A172 (cell line): ENCODE data around the gene MTCL1. TPM values are rescaled to one million over a fixed set of nuclear protein-coding genes. Genes with fewer than 3 reads are reported as not detected.

ENCODE experiments used
- DNase-seq: peaks from one replicate; pipeline ENCODE4 v3.0.0-alpha.2; 2015; ENCODE audit warnings: low spot score
- total RNA-seq: library from RNA; depleted of rRNA; stranded (reverse); fragments of >200 nt; shearing (Covaris generic); gene quantifications from 2 replicates; pipeline ENCODE4 v1.2.3, GENCODE V29; 2014; rRNA removed

Gene MTCL1
- total RNA-seq, 1 experiment from 2014 or later = 33.6 TPM

DNA sequence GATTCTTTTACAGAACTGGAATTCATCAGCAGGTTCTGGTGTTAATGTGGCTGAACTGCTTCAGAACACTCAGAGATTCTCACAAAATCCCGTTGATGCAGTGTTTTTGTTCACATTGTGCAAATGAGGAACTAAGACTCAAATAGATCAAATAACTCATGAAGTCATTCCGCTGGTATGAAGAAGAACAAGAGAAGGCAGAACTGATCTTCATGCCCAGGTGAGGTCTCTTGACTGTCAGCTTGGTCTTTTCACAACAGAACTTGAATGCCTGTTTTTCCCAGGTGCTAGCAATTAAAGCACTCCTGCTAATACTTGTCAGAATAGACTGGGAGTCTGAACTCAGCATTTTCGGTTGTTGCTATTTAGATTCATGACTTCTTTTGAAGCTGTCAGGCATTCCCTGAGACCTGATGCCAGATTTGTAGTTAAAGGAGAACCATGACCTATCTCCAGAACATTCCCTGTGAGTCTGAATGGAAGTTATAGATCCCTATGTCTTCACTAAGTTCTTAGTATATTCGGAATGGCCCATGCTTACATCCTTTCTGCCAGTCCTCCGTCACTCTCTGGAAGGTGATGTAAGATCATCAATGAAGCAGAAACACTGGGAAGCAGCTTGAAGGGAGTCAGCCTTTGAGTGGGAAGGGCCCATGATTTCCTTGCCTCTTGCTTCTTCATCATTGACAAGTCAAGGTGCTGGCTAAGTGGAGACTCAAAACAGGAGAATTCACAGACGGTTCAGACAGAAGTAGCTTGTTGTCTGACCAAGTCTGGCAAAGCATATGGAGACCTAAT lies 155.7 kb downstream of the MTCL1 start:
- DNase-seq = no peak

DNA sequence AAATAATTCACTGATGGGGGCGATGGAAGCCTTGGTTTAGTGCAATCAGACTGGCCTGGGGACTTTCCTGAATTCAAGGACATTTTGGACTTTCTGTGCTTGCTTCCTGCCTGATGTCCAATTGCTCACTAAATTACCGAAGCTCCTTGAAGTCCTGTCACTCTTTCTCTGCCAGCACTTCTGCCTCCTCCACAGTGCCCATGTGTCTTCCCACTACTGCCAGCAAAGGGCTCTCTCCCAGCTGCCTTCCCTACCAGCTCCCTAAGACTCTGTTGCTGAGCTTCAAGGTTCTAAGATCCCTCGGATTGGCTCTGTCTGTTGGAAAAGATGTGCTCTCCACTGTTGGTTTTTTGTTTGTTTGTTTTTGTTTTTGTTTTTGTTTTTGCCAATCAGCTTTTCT lies 158.1 kb downstream of the MTCL1 start:
- no peak for DNase-seq

DNA sequence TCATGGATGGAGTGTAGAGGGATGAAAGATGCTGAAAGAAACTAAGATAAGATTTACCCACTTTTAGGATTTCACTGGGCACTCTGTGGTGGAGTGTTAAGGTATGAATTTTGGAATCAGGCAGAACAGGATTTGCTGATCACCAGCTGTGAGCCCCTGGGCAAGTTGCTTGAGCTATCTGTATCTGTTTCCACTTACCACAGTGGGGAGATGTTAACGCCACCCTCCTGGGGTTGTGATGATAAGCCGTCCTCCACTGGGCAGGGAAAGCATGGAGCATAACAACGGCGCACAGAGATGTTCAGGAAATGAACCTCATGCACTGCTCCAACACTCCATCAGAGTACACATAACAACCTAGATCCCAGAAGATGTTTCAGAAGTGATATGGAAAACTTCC lies 160.6 kb downstream of the MTCL1 start:
- no peak for DNase-seq

DNA sequence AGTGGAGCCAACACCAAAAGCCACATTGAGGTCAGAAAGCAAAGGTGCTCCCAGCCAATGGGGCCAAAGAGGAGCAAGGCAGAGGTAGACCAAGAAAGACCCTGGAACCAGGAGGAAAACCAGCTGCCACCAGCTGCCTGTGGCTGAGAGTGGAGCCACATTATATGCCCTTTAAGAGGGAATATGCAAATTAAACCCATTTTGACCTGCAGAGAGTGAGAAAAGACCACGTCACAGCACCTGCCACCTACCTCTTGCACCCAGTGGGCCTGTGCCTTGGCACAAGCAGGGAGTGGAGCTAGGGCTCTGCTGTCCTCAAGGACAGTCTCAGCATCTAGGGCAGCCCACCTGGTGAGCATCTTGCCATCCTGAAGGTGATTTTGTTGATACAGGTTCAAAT lies 161.3 kb downstream of the MTCL1 start:
- no peak for DNase-seq

DNA sequence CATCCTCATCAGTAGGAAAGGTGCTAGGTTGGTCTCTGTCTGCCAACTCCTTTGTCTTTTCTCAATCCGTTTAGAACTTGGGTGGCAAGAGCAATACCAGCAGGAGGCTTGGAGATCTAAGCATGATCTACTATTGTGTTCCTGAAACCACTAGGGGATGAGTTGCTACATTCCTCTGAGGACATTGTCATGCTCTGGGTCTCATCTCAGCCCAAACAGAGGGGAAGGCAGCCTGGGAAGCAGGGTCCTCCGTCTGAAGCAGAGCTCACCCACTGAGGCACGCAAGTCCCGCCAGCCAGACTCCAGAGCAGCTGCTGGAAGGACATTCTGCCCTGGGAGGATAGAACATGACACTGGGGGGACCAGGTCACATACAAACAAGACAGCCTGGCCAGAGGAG lies 162.9 kb downstream of the MTCL1 start:
- no peak for DNase-seq

DNA sequence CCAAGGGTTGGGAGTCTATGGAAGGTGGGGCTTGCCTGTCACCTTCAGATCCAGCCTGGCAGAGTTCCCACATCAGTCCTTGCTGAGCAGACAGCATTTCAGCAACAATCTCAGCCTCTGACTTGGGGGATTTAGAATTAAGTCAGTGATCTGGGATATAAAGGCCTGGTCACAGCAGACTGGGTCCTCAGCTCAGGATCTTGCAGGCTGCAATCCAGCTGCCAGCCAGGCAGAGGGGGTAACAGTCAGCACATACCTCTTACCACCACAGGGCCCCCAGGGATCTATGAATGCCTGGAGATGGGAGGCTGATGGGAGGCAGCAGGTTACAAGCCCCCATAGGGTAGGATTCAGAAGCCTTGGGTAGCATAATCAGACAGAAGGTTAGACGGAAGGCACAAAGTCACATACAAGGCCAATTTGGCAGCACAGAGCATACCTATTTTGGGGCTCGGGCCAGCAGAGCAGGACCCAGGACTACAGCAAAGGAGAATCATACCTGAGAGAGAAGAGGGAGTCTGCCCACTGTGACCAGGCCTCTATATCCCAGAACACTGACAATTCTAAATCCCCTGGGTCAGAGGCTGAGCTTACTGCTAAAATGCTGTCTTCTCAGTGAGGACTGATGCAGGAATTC lies 163.5 kb downstream of the MTCL1 start:
- no peak for DNase-seq

DNA sequence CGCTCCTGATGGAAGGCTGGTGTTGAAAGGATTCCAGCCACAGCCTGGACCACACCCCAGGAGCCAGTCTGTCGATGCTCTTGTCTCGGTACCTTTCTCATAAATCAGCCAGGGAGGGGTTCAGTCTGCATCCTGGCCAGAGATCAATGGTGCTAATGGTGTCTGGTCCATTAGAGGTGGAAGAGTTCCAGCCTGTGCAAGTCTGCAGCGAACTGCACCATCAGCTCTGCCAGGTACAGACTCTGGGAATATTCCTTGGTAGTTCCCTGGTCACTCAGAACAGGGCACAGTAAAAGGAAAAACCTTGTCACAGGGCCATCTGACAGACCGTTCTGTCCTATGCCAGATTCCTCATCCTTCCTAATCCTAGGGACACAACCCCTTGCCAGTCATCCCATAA lies 164.3 kb downstream of the MTCL1 start:
- no peak for DNase-seq

DNA sequence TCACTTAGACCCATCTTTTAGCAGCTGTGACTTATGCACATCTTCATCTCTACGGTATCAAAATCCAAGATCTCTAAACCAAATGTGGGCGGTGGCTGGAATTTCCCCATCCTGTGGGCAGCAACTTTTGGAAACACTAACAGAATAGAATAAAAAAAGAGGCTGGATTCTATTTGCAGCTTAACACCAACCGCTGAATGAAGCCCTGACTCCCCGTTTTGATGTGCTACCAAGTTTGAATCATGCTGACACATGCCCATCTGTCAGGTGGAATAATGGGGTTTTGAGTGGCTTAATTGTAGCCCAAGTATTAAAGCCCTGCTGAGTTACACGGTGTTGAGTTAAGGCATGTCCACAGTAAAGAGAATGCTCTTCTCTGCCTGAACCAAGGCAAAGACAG lies 165.2 kb downstream of the MTCL1 start:
- DNase-seq = no peak

DNA sequence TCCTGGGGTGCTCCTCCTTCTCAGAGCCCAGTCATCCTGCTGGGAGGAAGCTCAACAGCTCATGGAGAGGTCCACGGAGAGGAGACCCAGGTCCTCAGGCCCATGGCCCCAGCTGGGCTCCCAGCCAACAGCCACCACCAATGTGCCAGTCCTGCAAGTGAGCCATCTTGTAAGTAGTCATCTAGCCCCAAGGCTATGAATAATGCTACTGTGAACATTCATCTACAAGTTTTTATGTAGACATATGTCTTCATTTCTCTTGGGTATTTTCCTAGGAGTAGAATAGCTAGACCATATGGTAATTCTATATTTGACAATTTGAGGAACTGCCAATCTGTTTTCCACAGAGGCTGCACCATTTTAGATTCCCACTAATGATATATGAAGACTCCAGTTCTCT lies 166.1 kb downstream of the MTCL1 start:
- DNase-seq = no peak

DNA sequence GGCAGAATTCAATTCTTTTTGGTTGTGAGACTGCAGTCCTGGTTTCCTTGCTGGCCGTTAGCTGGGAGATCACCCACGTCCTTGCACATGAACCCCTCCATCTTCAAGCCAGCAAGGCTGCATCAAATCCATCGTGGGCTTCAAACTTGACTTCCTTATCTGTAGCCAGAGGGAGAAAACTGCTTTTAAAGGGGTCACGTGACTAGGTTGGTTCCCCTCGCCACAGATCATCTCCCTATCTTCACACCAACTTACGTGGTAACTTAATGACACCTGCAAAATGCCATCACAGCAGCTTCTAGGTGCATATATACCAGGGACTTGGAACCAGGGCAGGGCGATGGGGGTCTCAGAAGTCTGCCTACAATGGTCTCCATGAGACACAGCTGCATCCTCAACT lies 169.5 kb downstream of the MTCL1 start:
- DNase-seq = no peak

DNA sequence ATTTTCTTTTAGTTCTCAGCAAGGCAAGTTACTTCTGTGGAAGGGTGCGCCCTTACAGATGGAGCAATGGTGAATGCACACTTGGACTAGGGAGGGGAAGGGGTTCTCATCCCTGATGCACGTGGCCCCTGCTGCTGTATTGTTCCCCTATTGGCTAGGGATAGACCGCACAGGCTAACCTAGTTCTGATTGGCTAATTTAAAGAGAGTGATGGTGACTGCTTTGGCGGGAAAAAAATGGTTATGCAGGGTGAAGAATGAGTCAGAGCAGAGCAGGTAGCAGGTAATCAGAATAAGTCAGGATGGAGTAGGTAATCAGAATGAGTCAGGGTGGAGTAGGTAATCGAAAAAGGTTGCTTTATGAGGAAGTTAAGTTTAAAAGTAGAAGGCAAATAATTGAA lies 171.5 kb downstream of the MTCL1 start:
- no peak for DNase-seq

DNA sequence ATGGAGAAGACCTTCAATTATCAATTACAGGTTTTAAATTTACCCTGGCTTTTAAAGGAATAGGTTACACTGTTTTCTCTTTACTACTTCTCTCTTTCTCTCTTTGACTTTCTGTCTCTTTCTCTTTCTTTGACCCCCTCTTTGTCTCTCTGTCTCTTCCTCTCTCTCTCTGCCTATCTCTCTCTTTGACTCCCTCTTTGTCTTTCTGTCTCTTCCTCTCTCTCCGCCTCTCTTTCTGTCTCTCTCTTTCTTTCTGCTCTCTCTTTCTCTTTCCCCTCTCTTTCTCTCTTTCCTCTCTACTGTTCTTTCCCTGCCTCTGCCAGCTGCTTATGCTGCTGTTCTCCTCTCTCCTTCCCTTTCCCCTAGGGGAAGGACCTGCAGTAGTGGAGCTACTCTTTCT lies 175.7 kb downstream of the MTCL1 start:
- DNase-seq = no peak

Other genes with a start within 250 kb of the MTCL1 start
- 95.0 and 101 TPM in 2 replicates for gene RAB12, start 96.1 kb upstream of the MTCL1 start, total RNA-seq